Astrocyte of the spinal cord (primary cell): ENCODE data around the gene BTBD9.

ENCODE experiments used
- DNase-seq: peaks from one replicate; pipeline ENCODE4 v3.0.0; 2011; ENCODE audit warnings: low read depth, low spot score
- H3K4me3 ChIP-seq: 2 replicates; pipeline ENCODE4 v1.5.1; 2011; ENCODE audit warnings: low read depth, mild to moderate bottlenecking, low read length, moderate library complexity
- CTCF ChIP-seq: IDR thresholded peaks from 2 replicates; pipeline ENCODE4 v1.5.1; 2012; ENCODE audit warnings: low read depth, mild to moderate bottlenecking, low read length, inconsistent platforms
- in situ Hi-C: cut with HindIII; loops from 2 replicates; pipeline ENCODE4 v1.10.0; 2017; ENCODE audit warnings: low sequenced_read_pairs

BTBD9 gene

GRCh38 chr6:38282911-38283310 lies 356.8 kb downstream of the BTBD9 start:
- no peak for TF ChIP-seq CTCF
- no peak overlapping the region for H3K4me3 ChIP-seq
- no peak for DNase-seq
- in situ Hi-C loops, result no loop called here

- no peak for TF ChIP-seq CTCF
- no peak for DNase-seq
- in situ Hi-C loops, result no loop called here
- H3K4me3 ChIP-seq, result no peak overlapping the region
Observed at GRCh38 chr6:38281126-38281525, 358.6 kb downstream of the BTBD9 start.

GRCh38 chr6:38279963-38280588 lies 359.7 kb downstream of the BTBD9 start:
- in situ Hi-C loops, result no loop called here
- no peak for TF ChIP-seq CTCF
- no peak for DNase-seq
- H3K4me3 ChIP-seq, result no peak overlapping the region

- no peak for TF ChIP-seq CTCF
- in situ Hi-C loops, result no loop called here
- DNase-seq, result no peak
- H3K4me3 ChIP-seq, result no peak overlapping the region
Observed at GRCh38 chr6:38279423-38279822, 360.3 kb downstream of the BTBD9 start.

- peak; percentile 50 for DNase-seq
- TF ChIP-seq CTCF, result no peak
- in situ Hi-C loops, result no loop called here
- no peak overlapping the region for H3K4me3 ChIP-seq
Observed at GRCh38 chr6:38273325-38273724, 366.4 kb downstream of the BTBD9 start.

GRCh38 chr6:38272222-38272621 lies 367.5 kb downstream of the BTBD9 start:
- H3K4me3 ChIP-seq, result no peak overlapping the region
- DNase-seq, result no peak
- in situ Hi-C loops, result no loop called here
- no peak for TF ChIP-seq CTCF
